Colonic mucosa (tissue), 4 donors: Measurements from ENCODE around the gene IRF7. TPM values are rescaled to one million over a fixed set of nuclear protein-coding genes. Genes with fewer than 3 reads are reported as not detected.
"Not testable (repeated sequence)": the region's sequence is repeated elsewhere in the genome, so short reads cannot be mapped to it uniquely, and the experiment has no call there.

Experiments used
- DNase-seq: peaks from one replicate; pipeline ENCODE4 v3.0.0-alpha.2; 2020
- H3K27ac ChIP-seq: fragments of 200-600 bp; one replicate; pipeline ENCODE4 v1.8.0; 2021
- H3K27me3 ChIP-seq: fragments of 200-600 bp; one replicate; pipeline ENCODE4 v1.8.0; 2021
- H3K36me3 ChIP-seq: fragments of 200-600 bp; one replicate; pipeline ENCODE4 v1.8.0; 2021
- H3K4me1 ChIP-seq: fragments of 200-600 bp; one replicate; pipeline ENCODE4 v1.8.0; 2021; ENCODE audit warnings: mild to moderate bottlenecking
- H3K4me3 ChIP-seq: fragments of 200-600 bp; one replicate; pipeline ENCODE4 v1.8.0; 2021
- H3K9ac ChIP-seq, 2 donors: one replicate each; pipeline ENCODE4 v1.7.0; 2013; ENCODE audit warnings: control low read depth in 2 of 2, low read depth in 2 of 2, low read length in 2 of 2
- H3K9me3 ChIP-seq: fragments of 200-600 bp; one replicate; pipeline ENCODE4 v1.8.0; 2021
- CTCF ChIP-seq: fragments of 200-600 bp; IDR thresholded peaks from one replicate; pipeline ENCODE4 v1.8.0; 2022; ENCODE audit warnings: antibody characterized with exemption, mild to moderate bottlenecking
- intact Hi-C: fragments of 100-400 bp; cut with DNase I; formaldehyde crosslinking; loops from one replicate; pipeline ENCODE4 v1.14.1; 2022
- total RNA-seq, 2 donors: library from RNA; stranded (reverse); fragmentation: NEBNext Ultra II Directional in 1 of 2; extraction: Animal tissue kit (Norgen Biotek cat#: 25700) in 1 of 2; gene quantifications; one replicate each; pipeline ENCODE4 v1.2.1, GENCODE V29; 2021
- donor health status: healthy.
- donor health status: DM: no; HTN: no; CAD: no.
- donor health status: DM: no; HTN: no; CAD: no.

IRF7 gene
- total RNA-seq, 2 donors from 2014 or later, result 22.1 to 25.6 TPM

GRCh38 chr11:576811-577610 is 38.7 kb downstream of the IRF7 start:
- intact Hi-C loops, result loop anchor here (5.0 kb wide), 1 partner anchor 40 kb away; the partner anchor contains the start of gene IRF7

GRCh38 chr11:575996-576768 is 39.6 kb downstream of the IRF7 start, which contains the start of gene PHRF1:
Gene PHRF1 (plus strand): TSS chr11:576470. CDS start chr11:581513, 5,043 bp downstream.
- Histone ChIP-seq H3K9me3 (no peaks in the 10 kb centered on the region), H3K4me1 (peaks cover 16% of the 10 kb centered on the region), H3K27me3 (no peaks in the 10 kb centered on the region), H3K27ac (peak within 1 kb of the TSS; percentile 77), H3K9ac (peak within 1 kb of the TSS; percentile 62 to 92), H3K4me3 (peak within 1 kb of the TSS; percentile 78), H3K36me3 (no peaks in the 10 kb centered on the region)
- intact Hi-C loops, result loop anchor here (5.0 kb wide), 1 partner anchor 41 kb away; the partner anchor contains the start of gene IRF7
- DNase-seq, result peak; percentile 95
- TF ChIP-seq CTCF, result no peak

More at GRCh38 chr11:576811-577610, 38.7 kb downstream of the IRF7 start:
- peaks cover 16% of the 10 kb centered on the region for H3K4me1 ChIP-seq
- H3K9me3 ChIP-seq, result no peaks in the 10 kb centered on the region
- H3K36me3 ChIP-seq, result no peaks in the 10 kb centered on the region
- peak overlapping the region; percentile 2 for H3K27ac ChIP-seq
- TF ChIP-seq CTCF, result no peak
- DNase-seq, result no peak
- H3K9ac ChIP-seq, result peak overlapping the region; percentile 62 to 92
- no peaks in the 10 kb centered on the region for H3K27me3 ChIP-seq
- peak overlapping the region; percentile 78 for H3K4me3 ChIP-seq

GRCh38 chr11:575313-575995 is 40.3 kb downstream of the IRF7 start:
- Histone ChIP-seq H3K27ac (peak overlapping the region; percentile 29), H3K4me1 (peaks cover 16% of the 10 kb centered on the region), H3K9ac (peak overlapping the region; percentile 46 to 54), H3K4me3 (peak overlapping the region; percentile 65), H3K36me3 (no peaks in the 10 kb centered on the region), H3K27me3 (no peaks in the 10 kb centered on the region), H3K9me3 (no peaks in the 10 kb centered on the region)
- peak; percentile 82 for DNase-seq
- no peak for TF ChIP-seq CTCF
- intact Hi-C loops, result loop anchor here (5.0 kb wide), 1 partner anchor 42 kb away; the partner anchor contains the start of gene IRF7

GRCh38 chr11:574632-575312 is 41.0 kb downstream of the IRF7 start:
- Histone ChIP-seq H3K9ac (peak overlapping the region; percentile 46 to 54), H3K4me3 (peak overlapping the region; percentile 65), H3K9me3 (no peaks in the 10 kb centered on the region), H3K27ac (peak overlapping the region; percentile 29), H3K27me3 (no peaks in the 10 kb centered on the region), H3K36me3 (no peaks in the 10 kb centered on the region), H3K4me1 (peaks cover 16% of the 10 kb centered on the region)
- DNase-seq, result no peak
- TF ChIP-seq CTCF, result no peak
- intact Hi-C loops, result loop anchor here (5.0 kb wide), 1 partner anchor 43 kb away; the partner anchor contains the start of gene IRF7

GRCh38 chr11:574031-574570 is 41.6 kb downstream of the IRF7 start:
- peaks cover 16% of the 10 kb centered on the region for H3K4me1 ChIP-seq
- H3K36me3 ChIP-seq, H3K4me3 ChIP-seq, DNase-seq, H3K9ac ChIP-seq, H3K27me3 ChIP-seq, intact Hi-C loops, H3K27ac ChIP-seq, H3K9me3 ChIP-seq: not testable (repeated sequence)
